Stimulated activated CD4-positive, alpha-beta T cell treated with anti-CD3 and anti-CD28 coated beads, Interleukin-1b, Interleukin-23, amount 100 ng/mL, for 24 hours (primary cell): ENCODE measurements around the gene ITIH3.

Experiments used
- DNase-seq, 4 experiments: peaks; one replicate each; pipeline ENCODE4 v3.0.0-alpha.2; 2020; ENCODE audit warnings: low read depth in 4 of 4, low spot score in 1 of 4

The ITIH3 gene

DNA sequence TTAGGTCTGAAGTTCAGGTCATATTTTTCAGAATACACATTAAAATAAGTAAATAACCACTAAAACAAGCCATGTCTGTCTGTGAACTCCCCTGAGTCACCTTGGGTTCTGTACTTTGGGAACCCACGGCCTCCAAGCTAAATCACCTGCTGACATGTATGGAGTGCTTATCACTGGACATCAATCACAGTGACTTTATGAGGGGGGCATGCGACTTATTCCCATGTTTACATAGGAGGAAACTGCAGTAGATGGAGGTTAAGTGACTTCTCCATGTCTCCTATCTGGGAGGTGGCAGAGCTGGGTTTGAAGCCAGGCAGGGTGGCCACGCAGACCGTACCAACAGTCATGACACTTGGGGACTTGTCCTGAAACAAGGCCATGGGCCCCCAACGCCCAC lies 27.8 kb downstream of the ITIH3 start:
- no peak for DNase-seq

DNA sequence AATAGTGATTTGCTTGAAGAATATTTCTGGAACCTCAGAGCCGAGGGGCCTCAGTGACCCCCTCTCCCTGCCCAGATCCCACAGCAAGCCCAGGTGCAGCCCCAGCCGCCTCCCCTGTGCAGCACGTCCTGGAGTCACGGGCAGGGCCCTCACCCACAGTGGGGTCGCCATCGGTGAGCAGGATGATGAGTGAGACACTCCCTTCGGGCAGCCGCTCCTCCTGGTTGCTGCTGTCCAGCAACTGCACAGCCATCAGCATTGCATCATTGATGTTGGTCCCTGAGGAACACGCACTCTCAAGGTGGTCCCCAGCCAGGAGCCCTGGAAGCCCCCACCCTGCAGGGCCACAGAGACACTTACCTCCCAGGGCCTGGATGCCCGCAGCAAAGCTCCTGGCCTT lies 29.4 kb downstream of the ITIH3 start:
- DNase-seq, result no peak

DNA sequence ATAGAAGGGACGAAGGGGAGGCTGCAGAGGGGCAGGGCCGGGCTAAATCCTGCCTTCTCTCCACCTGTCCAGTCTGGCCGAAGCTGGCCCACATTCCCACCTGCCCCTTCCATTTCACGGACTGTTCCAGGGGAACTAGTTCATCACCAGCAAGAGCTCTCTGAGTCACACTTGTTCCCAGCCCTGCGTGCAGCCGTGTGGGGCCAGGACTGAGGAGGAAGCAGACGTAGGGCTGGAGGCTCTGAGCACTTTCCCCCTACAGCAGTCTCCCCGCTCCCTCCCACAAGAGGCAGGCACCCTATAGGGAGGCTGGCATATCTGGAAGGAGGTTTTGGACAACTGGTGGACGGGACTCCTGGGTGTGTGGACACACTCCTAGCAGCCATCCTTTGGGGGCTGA lies 32.8 kb downstream of the ITIH3 start:
- no peak for DNase-seq

DNA sequence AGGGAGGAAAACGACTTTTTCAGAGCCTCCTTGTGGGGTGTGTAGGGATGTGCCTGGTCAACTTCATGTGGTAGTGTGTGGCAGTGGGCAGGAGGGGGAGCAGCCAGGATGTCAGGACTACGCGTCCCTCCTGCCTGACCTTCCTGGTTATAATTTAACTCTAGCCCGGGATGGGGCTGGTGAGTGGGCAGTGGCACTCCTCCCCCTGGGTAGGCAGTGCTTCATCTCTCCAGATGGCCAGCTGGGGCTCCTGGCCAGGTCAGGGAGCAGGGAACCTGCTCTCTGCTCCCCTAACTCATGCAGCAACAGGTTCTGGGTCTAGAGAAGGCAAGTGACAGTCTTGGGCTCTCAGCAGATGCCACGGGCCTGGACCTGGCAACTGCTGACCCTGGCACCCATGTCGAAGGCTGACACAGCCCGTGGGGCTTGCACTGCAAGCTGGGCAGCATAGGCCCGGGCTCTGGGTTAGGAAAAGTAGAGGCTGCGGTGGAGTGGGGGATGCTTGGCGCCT lies 33.3 kb downstream of the ITIH3 start:
- DNase-seq, result no peak

DNA sequence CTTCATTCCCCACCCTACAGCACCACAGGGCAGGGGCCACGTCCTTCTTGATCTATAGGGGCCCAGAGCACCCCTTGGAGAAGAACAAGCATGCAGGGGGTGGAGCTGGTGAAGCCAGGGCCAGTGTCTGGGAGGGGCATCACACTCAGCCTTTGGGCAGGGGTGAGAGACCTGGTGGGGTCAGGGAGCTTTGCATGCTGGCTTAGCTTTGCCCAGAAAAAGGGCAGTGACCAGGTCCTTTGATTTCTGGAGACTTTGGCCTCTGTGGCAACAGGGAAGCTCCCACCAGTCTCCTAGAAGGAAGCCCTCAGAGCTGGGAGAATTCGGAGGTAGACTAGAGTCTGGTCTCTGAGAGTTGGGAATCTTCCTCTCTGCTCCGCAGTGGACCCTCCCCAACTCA lies 34.9 kb downstream of the ITIH3 start:
- DNase-seq, result no peak

DNA sequence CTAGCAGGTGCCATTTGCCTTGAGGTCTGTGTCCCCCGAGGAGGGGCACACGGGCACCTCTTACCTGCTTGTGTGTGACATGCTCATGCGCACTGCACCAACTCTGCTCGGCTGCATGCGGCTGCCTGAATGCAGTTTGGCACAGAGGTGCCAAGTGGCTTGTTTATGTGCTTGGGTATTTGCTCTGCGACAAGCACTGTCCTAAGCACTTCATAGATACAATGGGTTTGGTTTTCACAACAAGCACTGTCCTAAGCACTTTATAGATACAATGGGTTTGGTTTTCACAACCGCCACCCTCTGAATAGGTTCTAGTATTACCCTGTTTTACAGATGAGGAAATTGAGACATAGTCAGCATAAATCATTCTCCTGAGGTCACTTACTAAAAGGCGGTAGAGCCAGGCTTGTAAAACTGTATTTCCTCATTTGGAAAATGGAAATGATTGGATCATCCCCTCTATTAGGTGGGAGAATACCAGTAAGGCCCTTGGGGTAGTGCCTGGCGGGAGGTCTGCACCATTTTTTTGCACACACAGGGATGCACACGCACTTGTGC lies 35.4 kb downstream of the ITIH3 start:
- DNase-seq, result no peak

DNA sequence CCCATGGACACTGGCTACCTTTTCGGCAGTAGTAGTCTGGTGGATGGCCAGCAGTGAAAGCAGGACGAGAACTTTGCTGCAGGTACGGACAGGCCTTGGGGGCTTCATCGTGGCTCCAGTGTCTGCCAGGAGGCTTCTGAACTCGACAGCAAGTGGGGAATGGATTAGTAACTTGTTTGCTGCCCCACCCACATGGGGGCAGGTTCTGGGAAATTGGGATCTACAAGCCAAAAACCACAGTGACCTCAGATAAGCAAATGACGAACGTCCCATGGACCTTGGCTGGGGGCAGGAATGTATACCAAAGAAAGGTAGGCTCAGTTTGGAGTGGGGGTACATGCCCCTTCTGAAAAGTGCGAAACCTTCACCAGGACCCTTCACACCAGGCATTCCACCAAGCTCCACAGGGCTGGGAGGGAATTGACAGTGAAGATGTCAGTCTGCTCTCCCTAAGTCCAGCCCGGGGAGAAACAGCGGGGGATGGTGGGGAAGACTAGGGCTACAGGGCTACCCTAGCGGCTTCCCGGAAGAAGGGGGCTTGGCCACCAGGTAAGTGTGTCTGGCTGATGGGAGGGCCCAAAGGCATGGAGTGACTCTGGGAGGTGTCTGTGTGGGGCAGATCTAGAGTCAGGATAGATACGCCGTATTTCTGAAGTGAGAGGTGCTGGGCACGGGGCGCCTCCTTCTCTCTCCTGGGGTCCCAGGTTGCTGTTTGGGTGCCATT lies 36.1 kb downstream of the ITIH3 start, which contains the start of gene ITIH4:
Gene ITIH4 (minus strand): TSS at position 138 of the 724 bp plus-strand sequence. CDS start 30 bp downstream, at position 108.
- no peak for DNase-seq

DNA sequence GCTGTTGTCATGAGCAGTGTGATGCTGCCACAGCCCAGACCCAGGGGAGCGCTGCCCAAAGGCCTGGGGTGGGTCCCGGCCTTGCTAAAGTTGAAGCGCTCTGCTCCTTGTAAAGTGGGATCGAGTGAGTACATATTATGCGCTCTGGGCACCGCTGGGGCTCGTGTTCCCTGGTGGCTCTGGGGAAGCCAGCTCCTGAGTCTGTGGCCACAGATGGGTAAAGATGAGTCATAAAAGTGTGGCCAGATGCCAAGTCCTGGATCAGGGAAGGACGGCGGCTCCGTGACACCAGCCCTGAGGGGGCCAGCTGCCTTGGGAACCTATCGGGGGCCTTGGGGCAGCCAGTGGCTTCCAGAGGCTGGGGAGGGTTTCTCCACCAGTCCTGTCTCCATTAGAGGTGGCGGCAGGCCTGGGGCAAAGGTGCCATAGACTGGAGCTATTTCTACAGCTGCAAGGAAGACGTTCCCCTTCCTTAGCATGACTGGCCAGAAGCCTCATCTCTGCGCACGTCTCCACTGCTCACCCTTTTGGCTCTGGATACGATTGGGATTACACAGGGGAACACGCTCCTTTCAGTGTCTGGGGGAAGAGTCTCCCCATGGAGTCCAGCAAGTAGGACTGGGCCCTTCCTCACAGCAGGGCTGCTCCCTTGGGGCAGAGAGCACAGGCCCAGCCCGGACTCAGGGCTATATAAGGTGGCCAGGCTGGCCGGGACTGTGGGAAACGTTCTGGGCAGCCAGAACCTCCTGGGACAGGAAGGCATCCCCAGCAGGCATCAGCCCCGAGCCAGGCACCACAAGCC lies 37.1 kb downstream of the ITIH3 start:
- DNase-seq, result no peak

DNA sequence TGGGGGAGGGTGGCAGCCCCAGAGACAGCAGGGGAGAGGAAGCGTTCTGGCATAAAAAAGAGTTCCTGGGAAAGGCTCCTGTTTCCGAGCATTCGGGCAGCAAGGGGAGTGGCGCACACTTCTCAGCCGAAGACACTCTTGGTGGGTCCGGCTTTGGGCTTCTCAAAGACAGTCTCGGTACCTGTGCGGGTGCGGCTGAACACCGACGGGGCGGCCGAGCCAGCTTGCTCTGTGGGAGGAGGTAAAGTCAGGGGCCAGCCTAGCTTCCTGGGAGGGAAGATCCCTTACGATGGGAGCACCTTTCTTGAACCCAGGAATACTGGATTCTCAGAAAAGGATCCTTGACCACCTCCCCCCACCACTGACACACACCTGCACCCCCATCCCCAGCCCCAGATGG lies 38.6 kb downstream of the ITIH3 start:
- DNase-seq, result no peak

DNA sequence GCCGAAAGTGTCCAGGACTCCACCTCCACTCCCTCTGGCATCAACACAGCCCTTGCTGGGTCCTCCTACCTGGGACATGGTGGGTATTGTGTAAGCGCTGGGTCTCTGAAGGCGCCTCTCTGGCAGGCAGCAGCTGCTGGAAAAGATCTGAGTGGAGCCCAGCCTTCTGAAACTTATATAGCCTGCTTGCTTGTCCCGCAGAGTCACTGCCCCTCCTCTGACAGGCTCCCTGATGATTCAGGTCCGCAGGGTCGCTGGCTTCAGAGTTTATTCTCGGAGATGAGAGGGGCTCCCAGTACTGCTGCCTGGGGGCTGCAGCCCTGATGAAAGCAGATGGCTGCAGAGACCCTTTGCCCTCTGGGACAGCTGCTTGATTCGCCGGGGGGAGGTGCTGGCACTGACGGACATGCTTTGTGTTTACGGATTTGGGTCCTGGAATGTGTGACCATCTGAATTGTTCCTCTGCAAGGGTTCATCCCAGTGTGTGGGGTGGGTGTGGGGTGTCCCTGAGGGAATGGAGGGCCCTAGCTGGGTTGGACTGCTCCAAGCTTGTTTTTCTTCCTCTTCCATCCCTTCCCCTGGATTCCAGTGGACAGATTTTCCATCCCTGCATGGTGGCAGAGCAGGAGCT lies 40.4 kb downstream of the ITIH3 start, which contains the start of gene MUSTN1:
Gene MUSTN1 (minus strand): TSS at position 149 of the 631 bp plus-strand sequence. CDS start 71 bp downstream, at position 78.
- DNase-seq, result no peak

DNA sequence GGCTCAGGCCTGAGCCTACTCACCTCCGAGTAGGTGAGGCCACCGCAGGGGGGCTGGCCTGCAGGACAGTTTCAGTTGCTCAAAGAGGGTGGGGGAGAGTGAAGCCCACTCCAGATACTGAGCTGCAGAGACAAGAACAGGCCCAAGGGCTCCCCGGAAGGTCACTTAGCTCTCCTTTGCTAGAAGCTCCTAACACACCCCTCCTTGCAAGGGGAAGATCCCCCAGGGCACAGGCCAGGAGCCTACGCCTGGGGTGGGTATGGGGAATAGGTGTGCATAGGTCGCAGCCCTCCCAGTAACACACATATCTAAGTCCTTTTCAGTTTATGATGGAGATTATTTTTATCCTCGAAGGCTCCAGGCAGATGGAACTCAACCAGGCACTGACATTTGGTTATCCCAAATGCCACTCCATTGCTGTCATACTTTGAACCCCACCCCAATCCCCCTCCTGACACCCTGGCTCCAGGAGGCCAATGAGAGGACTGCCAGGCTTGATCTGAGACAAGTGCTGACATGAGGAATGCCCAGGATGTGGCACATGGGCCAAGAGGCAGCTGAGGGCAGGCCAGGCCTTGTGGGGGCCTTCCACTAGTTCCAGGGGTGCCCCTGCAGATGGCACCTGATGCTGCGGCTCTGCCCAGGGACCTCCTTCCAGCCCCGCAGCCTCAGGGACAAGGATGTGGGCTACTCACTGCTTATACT lies 41.3 kb downstream of the ITIH3 start:
- DNase-seq, result no peak

DNA sequence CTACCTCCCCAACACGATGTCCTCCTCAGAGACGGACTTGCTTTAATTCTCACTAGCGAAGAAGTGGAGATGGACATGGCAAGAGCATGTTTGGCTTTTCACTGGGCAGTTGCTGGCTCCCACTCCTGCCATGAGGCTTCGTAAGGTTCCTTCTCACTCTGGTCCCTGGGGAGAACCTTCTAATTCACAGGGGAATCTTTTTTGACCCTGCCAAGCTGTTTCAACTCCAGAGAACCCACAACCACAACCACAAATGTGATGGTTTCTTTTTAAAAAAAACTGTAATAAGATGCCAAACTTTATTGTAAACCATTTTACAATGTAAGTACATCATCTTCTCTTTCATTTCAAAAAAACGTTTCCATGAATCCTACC lies 41.9 kb downstream of the ITIH3 start:
- no peak for DNase-seq

DNA sequence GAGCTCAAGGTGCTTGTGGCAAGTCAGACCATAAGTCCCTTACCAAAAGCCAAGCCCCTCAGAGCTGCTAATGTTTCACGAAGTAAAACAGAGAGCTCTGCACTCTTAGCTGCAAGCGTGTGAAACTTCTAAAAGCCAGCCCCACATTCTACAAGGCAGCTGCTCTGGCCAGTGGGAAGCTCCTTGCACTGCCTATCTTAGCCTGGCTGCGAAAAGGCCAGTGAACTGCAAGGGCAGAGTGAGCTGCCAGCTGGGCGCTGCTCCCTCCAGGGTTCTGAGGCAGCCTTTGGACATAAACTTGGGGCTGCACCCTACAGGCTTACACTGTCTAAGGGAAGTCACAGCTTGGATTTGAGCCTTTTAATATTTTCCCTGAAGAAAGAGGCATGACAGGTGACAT lies 42.4 kb downstream of the ITIH3 start:
- no peak for DNase-seq

DNA sequence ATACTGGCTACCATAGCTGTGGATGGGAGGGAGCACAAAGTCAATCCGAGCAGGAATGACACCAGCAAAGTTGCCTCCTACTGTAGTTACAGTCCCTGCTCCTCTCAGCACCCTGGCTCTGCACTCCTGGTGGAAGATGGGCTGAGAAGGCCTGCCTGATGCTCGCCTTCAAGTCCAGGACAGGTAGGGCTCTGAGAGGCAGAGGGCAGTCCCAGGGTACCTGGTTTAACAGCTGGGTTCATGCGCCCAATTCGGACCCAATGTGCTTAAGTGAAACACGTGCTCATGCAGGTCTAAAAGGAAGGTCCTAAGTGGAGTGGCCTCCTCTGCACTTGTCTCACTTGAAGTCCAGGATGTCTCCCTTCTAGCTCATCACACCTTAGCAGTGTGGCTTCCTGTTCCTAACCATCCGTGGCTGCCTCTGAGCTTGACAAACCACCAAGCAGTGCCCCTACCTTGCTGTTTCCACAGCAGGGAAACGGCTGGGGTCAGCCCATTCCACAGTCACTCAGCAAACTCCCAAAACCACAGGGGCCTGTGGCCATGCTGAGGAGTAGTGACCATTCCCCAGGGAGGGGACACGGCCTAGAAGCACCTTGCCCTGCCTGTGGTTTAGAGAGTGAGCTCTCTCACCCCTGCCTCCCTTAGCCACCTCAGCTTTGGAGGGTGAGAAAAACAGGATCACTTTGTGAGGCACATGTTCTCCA lies 44.1 kb downstream of the ITIH3 start:
- DNase-seq, result no peak

DNA sequence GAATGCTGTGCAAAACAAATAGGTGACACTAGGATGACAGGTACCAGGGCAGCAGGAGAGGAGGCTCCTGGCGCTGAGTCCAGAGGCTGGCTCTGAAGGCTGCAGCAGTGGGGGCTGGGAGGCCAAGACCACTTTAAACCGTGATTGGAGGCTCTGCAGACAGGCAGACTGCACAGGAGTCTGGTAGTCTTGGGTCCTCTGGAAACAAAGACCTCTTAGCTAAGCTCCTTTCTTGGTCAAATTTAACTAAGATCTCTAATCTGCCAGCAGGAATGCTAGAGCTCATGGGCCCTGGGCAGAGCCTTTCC lies 44.6 kb downstream of the ITIH3 start:
- no peak for DNase-seq

DNA sequence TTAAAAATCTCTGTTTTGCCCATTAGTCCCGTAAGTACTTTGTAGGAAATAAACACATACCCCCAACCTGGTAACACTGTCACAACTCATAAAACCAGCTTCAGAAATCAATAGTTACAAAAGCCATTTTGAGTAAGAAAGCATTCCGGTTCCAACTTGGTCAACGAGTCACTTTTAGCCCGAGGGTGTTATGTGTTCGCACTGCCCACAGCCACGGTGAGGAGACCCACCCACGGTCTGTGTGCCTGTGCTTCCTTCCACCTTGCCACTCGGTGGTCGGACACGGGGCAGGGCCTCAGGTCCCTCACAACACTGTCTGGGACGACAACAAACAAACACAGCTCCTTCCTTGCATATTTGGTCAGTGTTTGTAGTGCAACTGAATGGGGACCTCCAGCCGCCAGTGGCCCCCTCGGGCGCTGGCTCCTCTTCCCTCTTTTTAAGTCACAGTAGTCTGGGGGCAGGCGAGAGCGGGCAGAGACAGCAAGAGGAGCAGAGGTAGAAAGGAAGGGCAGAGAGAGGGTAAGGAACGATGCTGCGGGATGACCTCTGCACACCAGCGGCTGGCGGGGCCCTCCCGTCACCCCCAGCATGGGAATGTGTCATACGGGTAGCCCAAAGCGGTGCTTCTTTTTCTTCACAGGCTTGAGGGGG lies 45.4 kb downstream of the ITIH3 start:
- DNase-seq, result no peak

DNA sequence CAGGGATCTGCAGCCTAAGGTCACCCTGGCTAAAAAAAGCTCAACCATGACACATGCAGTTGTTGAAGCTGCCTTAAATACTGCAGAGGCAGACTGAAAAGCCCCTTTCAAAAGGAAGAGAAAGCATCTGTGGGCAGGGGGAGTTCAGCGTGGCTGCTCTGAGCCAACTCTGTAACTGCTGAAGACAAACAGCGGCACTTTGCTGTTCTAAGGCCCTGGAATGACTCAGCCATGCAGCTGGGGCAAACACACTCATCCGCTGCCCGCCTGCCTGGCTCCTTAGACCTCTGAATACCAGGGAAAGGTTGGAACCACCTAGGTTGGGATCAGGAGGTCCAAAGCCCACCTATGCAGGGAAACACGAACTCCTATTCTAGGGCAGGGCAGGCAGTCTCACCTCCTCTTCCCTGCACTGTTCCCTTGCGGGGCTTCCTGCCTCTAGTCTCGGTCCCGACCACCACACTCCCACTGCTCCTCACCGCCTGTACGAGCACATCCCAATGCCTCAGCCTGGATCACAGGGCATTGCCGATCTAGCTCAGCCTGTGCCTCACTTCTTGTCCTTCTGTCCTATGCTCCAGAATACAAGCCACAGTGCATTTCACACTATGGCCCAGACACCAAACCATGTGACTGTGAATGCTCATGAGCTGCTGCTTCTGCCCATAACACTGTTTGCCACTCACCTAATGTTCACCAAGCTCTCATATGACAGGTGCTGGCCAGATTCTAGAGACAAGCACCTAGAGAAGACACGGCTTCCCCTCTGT lies 46.8 kb downstream of the ITIH3 start:
- no peak for DNase-seq

DNA sequence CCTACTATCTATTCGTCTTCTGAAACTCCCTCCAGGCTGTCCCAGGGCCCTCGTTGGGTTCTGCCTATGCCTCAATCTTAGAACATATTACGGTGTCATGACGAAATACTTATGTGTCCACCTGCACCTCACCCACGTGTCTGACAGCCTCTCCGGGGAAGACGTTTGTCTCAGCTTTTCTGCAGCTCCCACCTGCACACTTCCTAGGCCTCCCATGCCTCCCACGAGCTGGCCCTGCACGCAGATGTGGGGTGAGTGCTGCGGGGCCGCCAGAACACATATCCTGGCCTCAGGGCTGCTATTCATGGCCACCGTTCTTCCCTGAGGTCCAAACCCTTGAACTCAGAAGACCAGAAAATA lies 47.4 kb downstream of the ITIH3 start:
- DNase-seq, result no peak

DNA sequence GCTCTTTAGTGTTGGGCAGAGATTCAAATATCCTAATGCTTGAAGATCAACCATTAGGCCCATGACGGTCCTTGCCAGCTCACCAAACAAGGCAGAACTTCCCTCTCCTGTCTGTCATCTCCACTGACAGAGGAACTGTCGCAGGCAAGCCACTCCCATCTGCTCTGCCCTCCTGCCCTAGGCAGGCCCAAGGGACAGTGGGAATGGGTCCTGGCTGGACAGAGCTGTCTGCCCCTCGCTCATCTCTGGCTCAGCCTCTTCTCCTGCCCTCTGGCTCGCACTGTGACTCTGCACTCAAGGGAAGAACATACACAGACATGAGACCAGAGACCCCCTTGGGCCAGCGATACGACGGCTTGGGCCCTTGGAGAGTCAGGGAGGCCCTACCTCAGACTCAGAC lies 47.8 kb downstream of the ITIH3 start:
- no peak for DNase-seq
